ENCODE measurements around the gene CCDC142.
"Not testable (repeated sequence)": the region's sequence is repeated elsewhere in the genome, so short reads cannot be mapped to it uniquely, and the experiment has no call there.

The CCDC142 gene

DNA sequence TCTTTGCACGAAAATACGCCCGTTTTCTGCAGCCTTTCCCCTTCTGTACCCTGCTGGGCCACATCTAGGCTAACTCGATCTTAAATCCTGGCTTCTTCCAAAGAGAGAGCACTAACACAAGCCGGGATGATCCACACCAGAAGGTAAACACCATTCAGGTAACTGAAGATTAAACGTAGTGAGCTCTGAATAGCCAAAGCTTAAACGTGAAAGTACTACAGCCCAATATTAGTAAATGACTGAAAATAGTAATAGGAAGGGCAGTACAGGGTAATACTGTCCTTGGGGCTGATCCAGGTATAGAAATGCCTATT lies 9.9 kb downstream of the CCDC142 start:
- no peak for DNase-seq (ENCODE audit: low read depth)
- TF ChIP-seq, protein P1, sequence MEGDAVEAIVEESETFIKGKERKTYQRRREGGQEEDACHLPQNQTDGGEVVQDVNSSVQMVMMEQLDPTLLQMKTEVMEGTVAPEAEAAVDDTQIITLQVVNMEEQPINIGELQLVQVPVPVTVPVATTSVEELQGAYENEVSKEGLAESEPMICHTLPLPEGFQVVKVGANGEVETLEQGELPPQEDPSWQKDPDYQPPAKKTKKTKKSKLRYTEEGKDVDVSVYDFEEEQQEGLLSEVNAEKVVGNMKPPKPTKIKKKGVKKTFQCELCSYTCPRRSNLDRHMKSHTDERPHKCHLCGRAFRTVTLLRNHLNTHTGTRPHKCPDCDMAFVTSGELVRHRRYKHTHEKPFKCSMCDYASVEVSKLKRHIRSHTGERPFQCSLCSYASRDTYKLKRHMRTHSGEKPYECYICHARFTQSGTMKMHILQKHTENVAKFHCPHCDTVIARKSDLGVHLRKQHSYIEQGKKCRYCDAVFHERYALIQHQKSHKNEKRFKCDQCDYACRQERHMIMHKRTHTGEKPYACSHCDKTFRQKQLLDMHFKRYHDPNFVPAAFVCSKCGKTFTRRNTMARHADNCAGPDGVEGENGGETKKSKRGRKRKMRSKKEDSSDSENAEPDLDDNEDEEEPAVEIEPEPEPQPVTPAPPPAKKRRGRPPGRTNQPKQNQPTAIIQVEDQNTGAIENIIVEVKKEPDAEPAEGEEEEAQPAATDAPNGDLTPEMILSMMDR (IDR thresholded peaks at IDR 0.05; ENCODE audit: insufficient read depth, low read depth, low read length, missing control alignments) = no peak
- H3K4me3 ChIP-seq (ENCODE audit: low read depth, low read length) = peak overlapping the region; percentile 87

GRCh38 chr2:74472086-74472944 lies 10.5 kb downstream of the CCDC142 start, which contains the start of gene MRPL53:
MRPL53 (minus strand) TSS chr2:74472680; CDS start chr2:74472660, 20 bp downstream.
- peak; percentile 98 for DNase-seq (ENCODE audit: low read depth)
- TF ChIP-seq, protein P1 (IDR thresholded peaks at IDR 0.05; ENCODE audit: insufficient read depth, low read depth, low read length, missing control alignments) = no peak
- H3K4me3 ChIP-seq (ENCODE audit: low read depth, low read length) = peak within 1 kb of the TSS; percentile 87

DNA sequence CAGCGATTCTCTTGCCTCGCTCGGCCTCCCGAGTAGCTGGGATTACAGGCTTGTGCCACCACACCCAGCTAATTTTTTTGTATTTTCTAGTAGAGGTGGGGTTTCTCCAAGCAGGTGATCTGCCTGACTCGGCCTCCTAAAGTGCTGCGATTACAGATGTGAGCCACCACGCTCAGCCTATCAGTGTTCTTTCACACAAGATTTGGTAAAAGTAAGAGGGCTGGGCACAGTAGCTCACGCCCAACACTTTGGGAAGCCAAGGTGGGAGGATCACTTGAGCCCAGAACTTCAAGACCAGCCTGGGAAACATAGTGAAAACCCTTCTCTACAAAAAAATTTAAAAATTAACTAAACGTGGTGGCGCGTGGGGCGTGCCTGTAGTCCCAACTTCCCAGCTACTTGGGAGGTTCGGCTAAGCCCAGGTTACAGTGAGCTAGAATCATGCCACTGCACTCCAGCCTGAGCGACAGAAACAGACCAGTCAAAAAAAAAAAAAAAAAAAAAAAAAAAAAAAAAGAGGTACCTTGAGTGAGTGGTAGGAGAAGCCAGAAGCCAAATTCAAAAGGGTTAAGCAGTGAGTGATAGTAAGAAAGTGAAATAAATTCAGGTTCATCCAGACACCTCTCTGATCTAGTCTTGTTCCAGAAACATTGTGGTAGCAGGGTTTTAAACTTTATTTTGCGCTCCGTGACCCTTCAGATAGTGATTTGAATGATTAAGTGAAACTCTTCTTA lies 11.3 kb downstream of the CCDC142 start:
- peak overlapping the region; percentile 87 for H3K4me3 ChIP-seq (ENCODE audit: low read depth, low read length)
- DNase-seq (ENCODE audit: low read depth) = no peak
- TF ChIP-seq, protein P1 (IDR thresholded peaks at IDR 0.05; ENCODE audit: insufficient read depth, low read depth, low read length, missing control alignments) = no peak

GRCh38 chr2:74470742-74471141 lies 12.1 kb downstream of the CCDC142 start:
- DNase-seq (ENCODE audit: low read depth); H3K4me3 ChIP-seq (ENCODE audit: low read depth, low read length): not testable (repeated sequence)

- TF ChIP-seq, protein P1 (IDR thresholded peaks at IDR 0.05; ENCODE audit: insufficient read depth, low read depth, low read length, missing control alignments) = no peak
- peak overlapping the region; percentile 95 for H3K4me3 ChIP-seq (ENCODE audit: low read depth, low read length)
- DNase-seq (ENCODE audit: low read depth) = no peak
These were observed 18.4 kb downstream of the CCDC142 start for GRCh38 chr2:74464406-74464805.

DNA sequence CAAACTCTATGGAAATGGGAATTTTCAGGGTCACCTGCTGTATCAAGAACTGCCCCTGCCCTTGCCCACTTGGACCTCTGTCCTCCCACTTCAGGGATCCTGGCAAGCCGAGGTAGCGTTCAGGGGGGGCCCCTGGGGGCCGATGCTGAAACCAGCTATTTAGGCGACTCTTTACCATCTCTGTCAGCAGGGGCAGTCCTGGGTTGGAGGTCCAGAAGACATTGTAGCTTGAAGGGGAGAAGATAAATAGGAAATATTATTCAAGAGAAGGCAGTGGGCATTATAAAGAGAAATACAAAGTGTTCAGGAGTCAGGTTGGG lies 20.1 kb downstream of the CCDC142 start:
- DNase-seq (ENCODE audit: low read depth) = no peak
- H3K4me3 ChIP-seq (ENCODE audit: low read depth, low read length) = no peak overlapping the region
- TF ChIP-seq, protein P1 (IDR thresholded peaks at IDR 0.05; ENCODE audit: insufficient read depth, low read depth, low read length, missing control alignments) = no peak

DNA sequence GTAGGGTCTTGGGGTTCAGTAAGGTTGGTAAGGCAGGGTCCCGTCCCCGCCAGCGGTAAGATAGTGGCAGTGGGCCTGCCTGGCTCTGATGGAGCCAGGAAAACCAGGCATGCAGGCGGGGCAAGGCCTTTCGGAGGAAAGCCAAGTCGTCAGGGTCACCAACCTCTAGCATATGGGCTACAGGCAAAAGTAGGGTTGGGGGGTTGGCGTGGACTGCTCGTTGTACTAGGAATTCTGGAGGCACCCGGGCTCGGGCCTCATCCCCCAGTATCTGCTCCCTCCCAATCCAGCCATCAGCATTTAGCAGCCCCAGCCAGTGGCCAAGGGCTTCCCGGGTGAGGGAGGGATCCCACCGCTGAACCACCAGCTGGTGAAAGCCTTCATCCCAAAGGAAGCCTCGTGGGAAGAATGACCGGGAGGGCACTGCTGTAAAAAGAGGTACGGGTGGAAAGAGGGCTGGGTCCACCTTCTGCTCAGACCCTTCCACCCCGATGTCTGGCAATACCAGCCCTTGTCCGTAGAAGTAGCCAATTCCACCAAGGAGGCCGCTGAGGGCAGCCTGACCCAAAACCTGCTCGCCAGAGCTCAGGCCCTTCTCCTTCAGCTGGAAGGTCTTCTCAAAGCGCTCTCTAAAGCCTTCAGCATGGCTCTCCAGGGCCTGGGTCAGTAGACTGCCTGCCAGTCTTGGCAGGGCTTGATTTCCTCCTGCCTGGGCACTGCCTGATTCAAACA lies 20.6 kb downstream of the CCDC142 start:
- TF ChIP-seq, protein P1 (IDR thresholded peaks at IDR 0.05; ENCODE audit: insufficient read depth, low read depth, low read length, missing control alignments) = no peak
- no peak for DNase-seq (ENCODE audit: low read depth)
- no peak overlapping the region for H3K4me3 ChIP-seq (ENCODE audit: low read depth, low read length)
